IPS-11a (cell line): ENCODE results near the gene RAB7A.
"Not testable (repeated sequence)": the region's sequence is repeated elsewhere in the genome, so short reads cannot be mapped to it uniquely, and the experiment has no call there.

Experiments
- H3K4me3 ChIP-seq: one replicate; pipeline ENCODE4 v1.5.1; 2013; ENCODE audit warnings: low read depth, low read length, control low read depth

RAB7A gene

DNA sequence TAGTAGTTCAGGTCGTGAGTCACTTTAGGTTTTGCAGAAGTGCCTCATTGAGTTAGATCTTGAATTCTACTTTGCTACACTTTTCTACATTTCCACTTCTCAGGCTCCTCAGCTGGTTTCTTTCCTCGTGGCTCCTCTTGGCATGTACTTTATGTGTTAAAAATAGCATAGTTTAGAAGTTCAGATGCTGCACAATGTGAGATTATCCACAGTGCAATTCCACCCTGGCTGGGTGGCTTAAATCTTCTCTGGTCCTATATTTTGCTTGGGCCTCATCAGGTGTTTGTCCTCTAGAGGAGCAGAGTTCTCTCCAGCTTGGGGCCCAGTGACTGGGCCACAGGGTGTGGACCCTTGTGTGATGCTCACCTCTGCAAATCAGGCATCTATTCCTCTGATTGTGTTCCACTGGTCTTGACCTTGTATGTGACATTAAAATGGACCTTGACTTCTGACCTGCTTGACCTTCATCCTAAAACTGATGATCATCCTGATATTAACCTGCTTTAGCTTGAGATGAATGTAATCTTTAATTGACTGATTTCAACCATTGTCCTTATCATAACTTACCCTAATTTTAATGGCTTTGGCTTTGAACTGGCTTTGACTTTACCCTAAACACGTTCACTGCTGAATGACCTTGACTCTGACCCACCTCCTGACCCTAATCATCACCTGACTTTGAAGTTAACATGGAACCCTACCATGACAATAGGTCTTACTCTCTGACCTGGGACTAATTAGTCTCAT, 89.5 kb downstream of the RAB7A start:
- no peak overlapping the region for H3K4me3 ChIP-seq

DNA sequence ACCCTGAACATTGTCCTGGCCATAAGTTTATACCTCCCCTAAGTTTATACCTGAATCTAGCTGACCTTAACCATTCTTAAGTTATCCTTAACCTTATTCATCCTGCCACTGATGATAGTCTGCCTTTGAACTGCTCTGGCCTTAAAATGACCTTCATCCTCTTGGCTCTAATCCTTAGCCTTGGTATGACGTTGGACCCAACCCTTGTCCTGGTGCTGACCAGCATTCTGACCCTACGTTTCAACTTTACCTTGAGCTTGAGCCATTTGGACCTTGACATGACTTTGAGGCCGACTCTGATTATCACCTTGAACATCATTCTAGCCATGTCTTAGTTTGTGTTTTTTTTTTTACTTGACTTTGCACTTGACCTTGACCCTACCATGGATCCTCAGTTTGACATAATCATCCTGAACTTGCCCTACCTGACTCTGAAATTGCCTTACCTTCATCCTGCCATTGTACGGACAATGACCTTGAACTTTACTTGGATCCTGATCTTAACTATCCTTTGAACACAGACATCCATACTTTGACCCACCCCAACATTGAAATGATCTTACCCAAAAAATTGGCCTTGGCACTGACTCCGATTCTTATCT, 92.3 kb downstream of the RAB7A start:
- H3K4me3 ChIP-seq, result no peak overlapping the region

GRCh38 chr3:128820252-128820839, 94.4 kb downstream of the RAB7A start:
- no peak overlapping the region for H3K4me3 ChIP-seq

DNA sequence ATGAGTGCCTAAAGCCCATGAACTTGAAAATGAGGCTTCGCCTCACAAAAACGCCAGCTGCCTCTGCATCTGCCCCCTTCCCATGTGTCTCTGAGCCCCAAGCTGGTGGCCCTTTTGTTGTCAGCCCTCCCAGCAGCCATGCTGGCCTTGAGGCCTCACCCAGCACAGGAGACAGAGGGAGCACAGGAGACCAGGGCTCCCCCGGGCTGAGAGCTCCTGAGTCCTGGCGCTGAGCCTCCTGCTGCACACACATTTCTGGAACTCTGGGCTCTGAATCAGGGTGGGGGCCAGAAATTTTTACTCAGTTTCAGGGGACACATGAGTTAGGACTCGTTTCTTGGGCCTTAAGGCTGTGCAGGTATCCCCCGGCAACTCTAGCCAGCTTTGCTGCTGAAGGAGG, 97.0 kb downstream of the RAB7A start:
- H3K4me3 ChIP-seq, result no peak overlapping the region

DNA sequence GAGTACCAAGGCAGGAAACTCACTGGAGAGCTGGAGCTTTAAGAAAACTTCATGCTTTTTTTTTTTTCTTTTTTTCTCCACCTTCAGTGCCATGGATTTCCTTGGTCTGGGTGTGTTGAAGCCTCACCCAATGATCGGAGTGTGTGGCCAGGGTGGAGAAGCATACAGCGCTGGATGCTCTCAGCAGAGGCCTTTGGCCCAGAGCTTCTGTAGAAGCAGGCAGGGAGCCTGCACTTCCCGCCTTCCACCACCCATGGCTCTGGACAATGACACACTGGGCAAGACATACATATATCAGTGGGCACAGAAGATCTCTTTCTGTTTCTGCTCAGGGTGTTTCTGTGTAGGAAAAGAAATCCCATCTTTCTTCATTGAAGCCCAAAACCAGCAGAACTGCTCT, 97.6 kb downstream of the RAB7A start:
- H3K4me3 ChIP-seq, result no peak overlapping the region

DNA sequence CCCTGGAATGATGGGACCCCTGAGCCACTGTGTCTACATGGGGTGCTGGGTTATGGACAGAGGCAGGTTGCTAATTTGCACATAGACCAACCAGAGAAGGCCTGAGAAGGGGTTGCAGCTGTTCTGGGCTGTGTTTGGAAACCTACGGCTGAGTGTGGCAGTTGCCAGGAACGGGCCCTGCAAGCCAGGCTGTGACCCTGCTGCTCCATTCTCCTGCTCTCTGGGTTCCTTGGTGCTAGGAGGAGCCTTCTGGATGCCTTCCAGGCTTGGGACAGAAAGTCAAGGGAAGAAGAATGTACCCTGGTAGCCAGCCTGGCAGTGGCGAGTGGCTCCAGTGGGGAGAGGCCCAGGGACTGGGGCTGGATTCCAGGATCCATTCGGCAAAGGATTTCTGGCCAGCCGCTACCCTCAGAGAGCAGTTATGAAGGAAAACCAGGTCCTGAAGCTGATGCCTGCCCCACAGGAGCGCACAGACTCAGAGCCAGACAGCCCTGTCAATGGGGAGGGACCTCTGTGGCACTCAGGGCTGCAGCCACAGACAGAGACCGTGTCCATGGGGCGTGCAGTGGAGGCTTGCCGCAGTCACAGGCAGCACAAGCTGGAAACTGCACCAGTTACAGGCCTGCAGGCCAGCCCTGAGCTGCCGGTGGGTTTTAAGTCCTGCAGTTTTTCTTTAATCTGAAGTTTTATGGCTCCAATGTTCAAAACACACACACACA, 98.3 kb downstream of the RAB7A start:
- H3K4me3 ChIP-seq, result no peak overlapping the region

- no peak overlapping the region for H3K4me3 ChIP-seq
Observed at GRCh38 chr3:128825117-128825725, 99.2 kb downstream of the RAB7A start.

GRCh38 chr3:128829087-128829486, 103.1 kb downstream of the RAB7A start:
- H3K4me3 ChIP-seq, result not testable (repeated sequence)

- not testable (repeated sequence) for H3K4me3 ChIP-seq
Observed at GRCh38 chr3:128829925-128830625, 104.1 kb downstream of the RAB7A start.

- H3K4me3 ChIP-seq, result not testable (repeated sequence)
Observed at GRCh38 chr3:128830762-128831161, 104.8 kb downstream of the RAB7A start.

- H3K4me3 ChIP-seq, result not testable (repeated sequence)
Observed at GRCh38 chr3:128832979-128833378, 107.0 kb downstream of the RAB7A start.

GRCh38 chr3:128835096-128835495, 109.1 kb downstream of the RAB7A start:
- no peak overlapping the region for H3K4me3 ChIP-seq

GRCh38 chr3:128841926-128842920, 116.2 kb downstream of the RAB7A start:
- no peak overlapping the region for H3K4me3 ChIP-seq

GRCh38 chr3:128844502-128844901, 118.5 kb downstream of the RAB7A start:
- H3K4me3 ChIP-seq, result no peak overlapping the region

DNA sequence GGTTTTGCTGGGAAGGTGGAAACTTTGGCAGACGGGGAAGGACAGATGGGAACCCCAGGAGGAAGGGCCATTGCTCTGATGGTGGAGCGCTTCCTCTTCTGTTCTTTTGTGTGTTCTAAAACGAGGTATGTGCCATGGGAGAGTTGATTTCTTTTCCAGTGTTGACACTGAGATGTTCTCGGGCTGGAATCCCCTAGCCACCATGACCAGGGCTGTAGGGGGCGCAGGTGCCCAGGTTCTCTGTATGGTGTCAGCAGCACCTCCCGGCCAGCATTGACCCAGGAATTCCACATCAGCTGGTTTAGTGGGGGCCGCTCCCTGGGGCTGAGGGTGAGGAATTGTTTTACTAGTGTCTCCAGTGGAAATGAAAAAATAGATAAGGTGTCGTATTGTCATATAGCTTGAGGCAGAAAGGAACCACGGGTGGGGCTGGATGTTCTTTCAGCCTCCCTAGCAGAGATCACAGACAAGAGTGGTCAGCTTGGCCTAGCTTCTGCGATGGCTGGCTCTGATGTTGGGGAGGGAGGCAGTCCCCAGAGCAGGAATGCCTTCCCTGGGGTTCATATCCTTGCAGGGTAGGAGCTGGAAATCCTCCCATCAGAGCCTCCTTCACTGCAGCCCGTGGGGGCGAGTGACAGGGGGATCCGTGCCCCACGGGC, 119.3 kb downstream of the RAB7A start:
- no peak overlapping the region for H3K4me3 ChIP-seq

GRCh38 chr3:128845778-128846485, 119.9 kb downstream of the RAB7A start:
- H3K4me3 ChIP-seq, result no peak overlapping the region

GRCh38 chr3:128846486-128846891, 120.5 kb downstream of the RAB7A start:
- no peak overlapping the region for H3K4me3 ChIP-seq

DNA sequence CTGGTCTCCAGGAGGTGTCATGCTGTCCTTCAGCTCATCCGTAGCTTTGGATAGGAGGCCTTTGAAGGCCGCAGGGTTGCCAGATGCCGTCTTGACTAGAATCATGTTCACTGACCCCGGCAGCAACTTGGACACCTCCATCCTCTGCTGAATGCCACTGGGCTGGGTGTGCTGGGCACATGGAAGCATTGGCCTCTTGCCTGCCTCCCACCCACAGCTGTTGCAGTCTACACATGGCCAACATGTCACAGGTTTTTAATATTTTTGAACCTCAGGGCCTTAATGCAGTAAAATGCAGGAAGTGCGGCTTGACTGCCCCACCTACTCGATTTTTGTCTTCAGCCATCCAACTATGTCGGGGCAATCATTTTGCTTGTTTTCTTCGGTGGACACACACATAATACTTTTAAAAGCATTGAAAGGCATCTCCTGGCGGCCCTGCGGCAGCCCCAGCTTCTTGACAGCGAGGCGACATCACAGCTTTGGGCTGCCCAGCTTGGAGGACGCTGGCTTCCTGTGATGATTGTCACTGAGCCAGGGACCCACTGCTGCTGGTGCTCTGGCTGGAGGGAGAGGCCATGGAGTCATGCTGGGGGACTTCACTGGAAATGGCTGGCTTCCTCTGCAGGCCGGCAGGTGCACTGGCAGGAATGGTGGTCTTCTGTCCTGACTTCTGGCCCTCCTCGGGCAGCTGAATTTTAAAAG, 121.8 kb downstream of the RAB7A start:
- no peak overlapping the region for H3K4me3 ChIP-seq
